Anterior cingulate cortex (tissue), 58 donors: ENCODE data around the gene RNF212.
"Not testable (repeated sequence)": the region's sequence is repeated elsewhere in the genome, so short reads cannot be mapped to it uniquely, and the experiment has no call there.

Experiments used
- DNase-seq, 58 donors: peaks; one replicate each; lab custom pipeline; 2025; lab: John Stamatoyannopoulos, UW

Gene RNF212

DNA sequence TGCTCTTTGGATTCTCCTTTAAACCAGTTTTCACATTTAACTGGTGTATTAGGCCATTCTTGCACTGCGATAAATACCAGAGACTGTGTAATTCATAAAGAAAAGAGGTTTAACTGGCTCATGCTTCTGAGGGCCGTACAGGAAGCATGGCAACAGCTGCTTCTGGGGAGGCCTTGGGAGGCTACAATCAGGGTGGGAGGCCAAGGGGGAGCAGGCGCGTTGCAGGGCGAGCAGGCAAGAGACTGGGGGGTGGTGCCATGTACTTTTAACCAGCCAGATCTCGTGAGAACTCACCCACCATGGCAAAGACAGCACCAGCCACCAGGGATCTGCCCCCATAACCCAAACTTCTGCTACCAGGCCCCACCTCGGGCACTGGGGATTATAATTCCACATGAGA lies 38.1 kb downstream of the RNF212 start:
- no peak for DNase-seq

DNA sequence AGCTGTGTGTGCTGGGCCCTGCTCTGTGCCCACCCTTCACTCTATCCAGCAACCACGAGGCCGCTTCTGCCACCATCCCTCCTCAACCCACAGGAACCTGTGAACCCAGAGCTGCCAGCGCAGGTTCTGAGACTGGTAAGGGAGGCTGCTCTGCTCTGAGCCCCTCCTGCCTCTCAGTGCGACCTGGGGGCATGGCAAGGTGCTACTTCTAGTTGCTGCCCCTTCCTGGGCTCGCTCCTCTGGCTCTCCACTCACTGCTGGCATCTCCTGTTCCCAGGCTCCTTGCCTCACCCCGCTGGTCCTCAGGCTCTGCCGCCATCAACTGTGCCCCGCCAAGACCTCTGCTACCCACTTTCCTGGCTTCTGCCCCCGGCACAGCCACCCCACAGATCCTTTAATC lies 39.3 kb downstream of the RNF212 start:
- no peak for DNase-seq

DNA sequence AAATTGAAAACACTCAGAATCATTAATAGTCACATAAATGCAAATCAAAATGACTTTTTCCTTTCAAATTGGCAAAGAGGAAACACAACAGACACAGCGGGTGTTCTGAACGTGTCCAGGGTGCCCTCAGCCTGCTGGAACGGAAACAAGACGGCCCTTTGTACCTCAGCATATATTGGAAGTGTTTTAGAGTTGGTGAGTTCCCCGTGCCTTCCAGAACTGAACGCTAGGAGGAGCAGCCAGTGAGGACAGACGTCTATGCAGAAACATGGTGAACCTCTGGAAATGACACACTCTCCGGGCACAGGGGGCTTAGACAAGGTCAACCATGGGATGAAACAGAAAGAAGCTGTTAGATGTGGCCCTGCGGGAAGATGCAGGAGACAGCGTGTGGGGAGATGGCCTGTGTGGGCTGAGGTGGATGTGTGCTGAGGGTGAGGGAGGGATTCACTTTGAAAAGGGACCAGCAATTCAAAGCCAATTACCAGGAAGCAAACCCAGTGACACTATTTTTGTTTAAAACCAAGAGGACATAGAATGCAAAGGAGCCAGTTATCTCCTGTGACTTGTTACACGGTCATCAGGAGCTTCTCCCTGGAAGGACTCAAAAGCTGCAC lies 40.4 kb downstream of the RNF212 start:
- peak in 30 of 58 donors; percentile 5 to 72 (median 29) for DNase-seq

DNA sequence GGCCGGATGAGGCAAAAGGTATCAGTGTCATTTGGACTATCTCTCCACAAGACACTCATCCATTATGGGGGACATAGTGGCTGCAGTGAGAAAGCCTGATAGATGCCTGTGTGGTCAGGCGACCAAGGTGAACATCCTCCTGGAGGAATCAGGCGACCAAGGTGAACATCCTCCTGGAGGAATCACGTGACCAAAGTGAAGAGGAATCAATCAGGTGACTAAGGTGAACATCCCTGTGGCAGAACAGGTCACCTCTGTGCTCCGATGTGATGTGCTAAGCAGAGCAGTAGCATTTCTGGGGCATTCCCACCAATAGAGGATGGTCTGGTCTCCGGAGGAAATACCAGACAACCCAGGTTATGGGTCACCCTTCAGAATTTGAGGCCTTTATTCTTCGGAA lies 44.0 kb downstream of the RNF212 start:
- no peak for DNase-seq

DNA sequence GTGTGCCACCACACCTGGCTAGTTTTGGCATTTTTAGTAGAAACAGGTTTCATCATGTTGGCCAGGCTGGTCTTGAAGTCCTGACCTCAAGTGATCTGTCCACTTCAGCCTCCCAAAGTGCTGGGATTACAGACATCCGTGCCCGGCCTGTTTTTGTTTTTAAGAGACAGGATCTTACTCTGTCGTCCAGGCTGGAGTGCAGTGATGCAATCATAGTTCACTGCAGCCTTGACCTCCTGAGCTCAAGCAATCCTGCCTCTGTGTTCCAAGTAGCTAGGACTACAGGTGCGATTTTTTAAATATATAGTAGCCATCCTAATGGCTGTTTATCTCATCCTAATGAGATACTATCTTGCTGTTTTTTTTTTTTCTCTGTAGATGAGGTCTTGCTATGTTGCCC lies 47.6 kb downstream of the RNF212 start:
- DNase-seq, result no peak

DNA sequence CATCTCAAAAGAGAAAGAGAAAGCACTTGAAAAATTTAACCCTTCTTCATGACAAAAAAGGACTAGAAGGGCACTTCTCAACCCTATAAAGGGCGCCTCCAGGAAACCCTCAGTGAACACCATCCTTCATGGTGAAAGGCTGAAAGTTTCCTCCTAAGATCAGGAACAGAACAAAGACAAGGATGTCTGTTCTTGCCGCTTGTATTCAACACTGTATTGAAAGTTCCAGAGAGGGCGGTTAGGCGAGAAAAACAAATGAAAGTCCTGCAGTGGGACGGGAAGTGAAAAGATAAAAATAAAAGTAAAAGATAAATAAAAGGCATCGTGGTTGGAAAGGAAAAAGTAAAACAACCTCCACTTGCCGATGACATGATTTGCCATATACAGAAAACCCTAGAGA lies 50.9 kb downstream of the RNF212 start:
- no peak for DNase-seq

DNA sequence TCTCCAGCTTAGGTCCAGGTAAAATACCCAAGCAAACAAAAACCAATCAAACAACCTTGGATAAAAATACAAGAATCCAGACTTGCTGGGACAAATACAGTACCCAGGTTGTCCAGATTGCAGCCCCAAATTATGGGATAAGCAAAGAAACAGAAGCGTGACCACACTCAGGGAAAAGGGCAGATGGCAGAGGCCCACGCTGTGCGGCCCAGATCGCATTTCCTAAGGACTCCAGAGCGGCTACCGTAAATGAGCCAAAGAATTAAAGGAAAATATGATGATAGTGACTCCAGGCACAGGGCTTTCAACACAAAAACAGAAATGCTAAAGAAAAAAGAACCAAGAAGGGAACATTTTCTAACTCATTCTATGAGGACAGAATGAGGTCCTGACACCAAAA lies 51.6 kb downstream of the RNF212 start:
- no peak for DNase-seq

DNA sequence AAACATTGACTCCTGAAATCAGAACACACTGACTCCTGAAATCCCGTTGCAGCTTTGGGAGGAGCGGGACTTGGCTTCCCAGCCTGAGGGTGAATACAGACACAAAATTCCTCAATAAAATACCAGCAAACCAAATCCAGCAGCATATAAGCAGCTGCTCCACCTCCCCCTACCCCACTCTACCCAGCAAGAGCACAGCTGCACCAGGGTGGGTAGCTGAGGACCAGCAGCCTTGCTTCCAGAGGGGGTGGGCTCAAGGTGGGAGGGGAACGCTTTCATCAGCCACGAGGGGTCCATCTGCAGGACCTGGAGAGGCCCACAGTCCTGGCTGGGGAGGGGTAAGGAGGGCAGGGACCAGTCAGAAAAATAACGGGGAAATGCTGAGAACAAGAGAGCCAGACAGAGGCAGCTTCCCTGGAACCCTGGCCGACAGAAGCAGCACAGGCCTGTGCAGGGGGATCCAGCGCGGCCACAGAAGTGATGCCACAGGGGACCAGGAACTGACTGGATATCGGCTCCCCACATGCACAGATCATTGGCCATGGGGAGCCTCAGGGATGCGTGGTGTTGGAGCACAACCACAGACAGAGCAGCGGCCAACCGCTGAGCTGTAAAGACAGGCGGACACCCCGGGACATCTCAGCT lies 52.2 kb downstream of the RNF212 start:
- DNase-seq, result no peak

DNA sequence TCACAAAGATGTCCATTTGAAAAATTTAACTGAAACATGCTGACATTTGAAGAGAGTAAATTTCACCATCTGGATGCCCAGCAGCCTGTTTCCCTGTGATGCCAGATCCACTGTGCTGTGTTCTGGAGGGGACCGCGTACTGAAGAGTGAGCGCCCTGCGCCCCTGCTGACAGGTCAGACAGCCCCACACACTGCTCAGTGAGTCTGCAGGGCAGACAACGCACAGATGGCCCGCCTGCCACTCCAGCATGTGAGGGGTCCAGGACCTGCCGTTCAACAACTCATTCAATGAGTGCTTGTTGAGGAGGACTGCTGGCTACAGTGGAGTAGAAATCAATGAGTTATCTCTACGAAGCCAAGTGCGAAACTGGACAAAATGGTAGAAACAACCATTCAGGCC lies 52.7 kb downstream of the RNF212 start:
- no peak for DNase-seq

DNA sequence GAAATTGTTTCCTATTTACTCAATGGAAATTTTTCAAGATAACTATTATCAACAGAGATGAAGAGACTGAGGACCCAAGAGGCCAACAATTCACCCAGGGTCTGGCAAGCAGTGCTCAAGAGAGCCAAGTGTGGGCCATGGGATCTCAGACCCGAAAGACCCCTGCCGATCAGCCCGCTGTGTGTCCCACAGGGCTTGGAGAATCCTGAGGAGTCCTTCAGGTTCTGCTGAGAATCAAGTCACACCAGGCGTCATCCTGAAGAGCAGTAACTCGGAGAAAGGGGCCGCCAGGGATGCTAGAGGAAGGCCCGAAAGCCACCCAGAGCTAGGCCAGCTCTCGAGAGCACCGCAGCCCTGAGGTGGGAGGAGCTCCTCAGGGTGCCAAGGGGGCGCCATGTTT lies 53.2 kb downstream of the RNF212 start:
- DNase-seq, result no peak

DNA sequence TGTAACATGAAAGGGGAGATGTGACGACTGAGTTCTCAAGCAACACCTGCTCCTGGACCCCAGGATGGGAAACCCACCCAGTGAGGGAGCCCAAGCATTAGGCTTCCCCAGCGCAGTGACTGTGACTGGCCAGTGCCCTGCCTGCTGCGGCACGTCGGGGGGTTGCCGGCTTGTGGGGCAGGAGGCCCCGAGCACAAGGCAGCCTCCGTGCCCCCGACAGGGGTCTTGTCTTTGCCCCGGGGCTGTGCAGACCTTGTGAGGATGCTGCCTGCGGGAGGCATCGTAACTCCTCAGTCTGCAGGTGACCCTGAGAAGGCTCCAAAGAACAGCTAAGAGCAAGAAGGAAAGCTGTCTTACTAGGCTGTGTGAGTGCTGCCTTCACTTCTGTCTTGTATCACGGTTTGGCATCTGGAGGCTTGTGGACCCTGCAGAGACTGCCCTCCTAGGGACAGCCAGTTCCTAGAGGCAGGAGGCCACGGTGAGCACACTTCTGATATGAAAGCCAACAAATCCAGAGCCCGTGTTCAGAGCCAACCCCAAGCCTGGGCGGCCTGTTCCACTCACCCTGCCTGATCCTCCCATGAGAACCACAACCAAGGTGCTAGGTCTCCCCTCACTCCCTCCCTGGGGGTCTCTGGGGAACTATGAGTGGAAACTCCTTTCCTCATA lies 54.2 kb downstream of the RNF212 start:
- no peak for DNase-seq

DNA sequence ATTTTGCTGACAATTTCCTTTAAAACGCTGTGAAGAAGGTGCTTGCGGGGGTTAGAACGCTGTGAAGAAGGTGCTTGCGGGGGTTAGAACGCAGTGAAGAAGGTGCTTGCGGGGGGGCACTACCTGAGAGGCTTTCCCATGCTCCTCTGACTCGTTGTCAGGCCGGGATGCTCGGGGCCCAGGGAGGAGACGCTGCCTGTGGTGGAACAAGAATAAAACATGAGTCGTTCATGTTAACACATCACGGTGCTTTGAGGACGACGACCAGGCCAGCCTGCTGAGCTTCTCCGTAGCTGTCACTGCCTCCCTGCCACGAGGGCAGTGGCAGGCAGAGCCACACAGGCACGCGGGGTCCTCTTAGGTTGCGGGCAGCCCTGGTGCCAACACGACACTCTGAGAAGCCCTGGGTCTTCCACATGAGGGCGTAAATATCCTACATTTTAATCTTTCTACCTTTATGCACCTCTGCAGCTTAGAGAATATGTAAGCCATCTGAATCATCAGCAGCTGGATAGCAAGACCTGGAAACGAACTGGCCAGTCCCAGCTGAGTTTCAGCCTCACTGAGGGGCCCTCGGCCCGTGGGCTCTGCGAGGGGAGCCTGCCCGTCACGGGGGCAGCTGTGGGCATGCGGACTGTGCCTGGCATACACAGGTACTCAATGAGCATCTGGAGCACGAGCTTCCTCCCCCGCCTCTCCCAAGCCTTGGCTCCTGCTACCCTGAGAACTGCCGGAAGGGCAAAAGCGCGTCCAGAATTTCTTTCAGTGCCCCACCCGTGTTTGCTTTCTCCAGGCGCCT lies 55.0 kb downstream of the RNF212 start:
- DNase-seq, result peak in 1 of 58 donors; percentile 48

DNA sequence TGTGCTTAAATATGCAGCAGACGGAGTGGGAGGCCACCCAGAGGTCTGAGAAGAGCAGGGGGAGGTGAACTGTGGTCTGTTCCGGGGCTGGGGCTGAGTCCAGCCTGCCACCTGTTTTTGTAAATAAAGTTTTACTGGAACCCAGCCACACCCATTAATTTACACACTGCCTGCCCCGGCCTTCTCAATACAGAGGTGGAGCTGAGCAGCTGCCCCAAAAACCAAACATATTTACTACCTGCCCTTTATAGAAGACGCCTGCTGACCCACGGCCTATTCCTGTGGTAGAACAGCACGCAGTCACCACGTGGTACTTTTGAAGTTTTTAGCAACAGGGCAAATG lies 56.0 kb downstream of the RNF212 start:
- no peak for DNase-seq

DNA sequence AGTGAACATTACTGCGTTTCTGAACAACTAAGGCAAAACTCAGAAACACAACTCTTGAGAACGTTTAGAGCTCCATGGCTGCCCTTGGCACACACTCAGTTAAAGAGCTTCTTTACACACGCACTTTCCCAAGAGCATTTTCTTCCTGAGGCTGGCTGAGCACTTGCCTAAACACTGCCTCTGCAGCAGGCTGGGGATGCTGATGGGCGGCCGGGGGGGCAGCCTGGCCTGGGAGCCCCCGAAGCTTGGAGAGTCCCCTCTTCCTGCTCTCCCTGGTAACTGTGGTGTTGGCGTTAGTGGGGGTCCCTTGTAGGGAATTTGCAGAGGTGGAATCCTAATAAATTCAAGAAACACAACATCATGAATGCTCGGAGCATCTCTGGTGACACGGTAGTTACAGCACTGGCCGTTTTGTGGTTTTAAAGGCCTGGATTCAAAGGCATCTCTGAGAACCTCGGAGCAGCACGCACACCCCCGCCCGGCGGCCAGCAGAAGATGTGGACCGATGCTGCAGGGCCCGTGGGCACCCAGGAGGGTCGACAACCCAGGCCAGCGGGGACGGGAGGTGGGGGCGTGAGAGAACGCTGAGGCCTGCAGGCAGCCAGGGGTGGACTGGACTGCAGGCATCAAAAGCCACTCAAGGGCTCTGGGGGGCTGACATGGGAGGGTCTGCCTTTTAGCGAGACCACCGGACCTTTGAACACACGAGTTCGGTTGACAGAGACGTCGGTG lies 56.5 kb downstream of the RNF212 start:
- no peak for DNase-seq

DNA sequence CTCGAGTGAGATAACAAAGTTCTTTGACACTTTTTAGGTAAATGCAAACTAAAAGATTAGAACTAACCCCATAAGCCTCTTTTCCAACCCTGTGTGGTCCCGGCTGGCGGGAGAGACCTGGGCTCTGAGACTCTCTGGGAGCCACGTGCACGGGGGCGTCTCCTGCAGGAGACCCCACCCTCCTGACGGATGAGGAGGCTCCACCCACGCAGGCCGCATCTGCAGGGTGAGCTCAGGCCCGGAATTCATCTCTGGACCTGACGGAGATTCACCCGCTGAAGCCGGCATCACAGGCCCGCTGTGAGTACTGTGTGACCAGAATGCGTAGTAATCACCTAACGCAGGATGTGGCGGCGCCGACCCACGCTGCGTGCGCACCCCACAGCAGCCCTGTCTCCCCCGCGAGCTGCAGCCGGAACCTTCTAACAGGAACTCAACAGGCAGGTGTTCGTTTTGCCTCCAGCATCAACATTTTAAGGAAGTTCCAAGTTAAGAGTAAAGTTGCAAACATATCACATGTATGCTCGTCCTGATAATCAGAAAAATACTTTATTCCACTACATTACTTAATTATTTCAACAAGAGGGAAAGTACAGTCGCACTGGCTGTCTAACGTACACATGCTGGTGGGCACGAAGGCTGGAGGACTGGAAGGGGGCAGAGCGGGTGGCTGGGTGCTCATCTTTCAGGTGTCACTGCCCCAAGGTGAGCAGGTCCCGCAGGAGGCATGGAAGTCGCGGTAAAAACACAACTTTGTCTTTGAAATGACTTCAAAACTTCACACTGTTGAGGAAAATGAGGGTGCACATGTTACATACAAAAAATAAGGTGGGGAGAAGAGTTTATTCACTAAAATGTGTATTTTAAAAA lies 57.4 kb downstream of the RNF212 start:
- no peak for DNase-seq

DNA sequence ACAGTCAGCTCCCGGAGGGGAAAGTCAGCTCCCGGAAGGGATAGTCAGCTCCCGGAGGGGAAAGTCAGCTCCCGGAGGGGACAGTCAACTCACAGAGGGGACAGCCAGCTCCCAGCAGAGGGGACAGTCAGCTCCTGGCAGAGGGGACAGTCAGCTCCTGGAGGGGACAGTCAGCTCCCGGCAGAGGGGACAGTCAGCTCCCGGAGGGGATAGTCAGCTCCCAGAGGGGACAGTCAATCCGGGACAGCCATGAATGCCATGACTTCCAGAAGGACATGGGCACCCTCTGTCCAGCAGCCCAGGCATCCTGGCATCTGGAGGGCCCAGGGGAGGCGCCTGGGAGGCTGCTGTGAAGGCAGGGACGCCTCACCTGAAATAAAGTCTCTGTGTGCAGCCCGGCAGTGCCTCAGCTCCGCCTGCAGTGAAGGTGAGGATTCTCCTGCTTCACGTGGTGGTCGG lies 58.1 kb downstream of the RNF212 start:
- DNase-seq, result not testable (repeated sequence)

DNA sequence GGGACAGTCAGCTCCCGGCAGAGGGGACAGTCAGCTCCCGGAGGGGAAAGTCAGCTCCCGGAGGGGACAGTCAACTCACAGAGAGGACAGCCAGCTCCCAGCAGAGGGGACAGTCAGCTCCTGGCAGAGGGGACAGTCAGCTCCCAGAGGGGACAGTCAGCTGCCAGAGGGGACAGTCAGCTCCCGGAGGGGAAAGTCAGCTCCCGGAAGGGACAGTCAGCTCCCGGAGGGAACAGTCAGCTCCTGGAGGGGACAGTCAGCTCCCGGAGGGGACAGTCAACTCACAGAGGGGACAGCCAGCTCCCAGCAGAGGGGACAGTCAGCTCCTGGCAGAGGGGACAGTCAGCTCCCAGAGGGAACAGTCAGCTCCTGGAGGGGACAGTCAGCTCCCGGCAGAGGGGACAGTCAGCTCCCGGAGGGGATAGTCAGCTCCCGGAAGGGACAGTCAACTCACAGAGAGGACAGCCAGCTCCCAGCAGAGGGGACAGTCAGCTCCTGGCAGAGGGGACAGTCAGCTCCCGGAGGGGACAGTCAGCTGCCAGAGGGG lies 58.6 kb downstream of the RNF212 start:
- DNase-seq, result not testable (repeated sequence)

DNA sequence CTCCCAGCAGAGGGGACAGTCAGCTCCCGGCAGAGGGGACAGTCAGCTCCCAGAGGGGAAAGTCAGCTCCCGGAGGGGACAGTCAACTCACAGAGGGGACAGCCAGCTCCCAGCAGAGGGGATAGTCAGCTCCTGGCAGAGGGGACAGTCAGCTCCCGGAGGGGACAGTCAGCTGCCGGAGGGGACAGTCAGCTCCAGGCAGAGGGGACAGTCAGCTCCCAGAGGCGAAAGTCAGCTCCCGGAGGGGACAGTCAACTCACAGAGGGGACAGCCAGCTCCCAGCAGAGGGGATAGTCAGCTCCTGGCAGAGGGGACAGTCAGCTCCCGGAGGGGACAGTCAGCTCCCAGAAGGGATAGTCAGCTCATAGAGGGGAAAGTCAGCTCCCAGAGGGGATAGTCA lies 59.5 kb downstream of the RNF212 start:
- DNase-seq, result not testable (repeated sequence)

DNA sequence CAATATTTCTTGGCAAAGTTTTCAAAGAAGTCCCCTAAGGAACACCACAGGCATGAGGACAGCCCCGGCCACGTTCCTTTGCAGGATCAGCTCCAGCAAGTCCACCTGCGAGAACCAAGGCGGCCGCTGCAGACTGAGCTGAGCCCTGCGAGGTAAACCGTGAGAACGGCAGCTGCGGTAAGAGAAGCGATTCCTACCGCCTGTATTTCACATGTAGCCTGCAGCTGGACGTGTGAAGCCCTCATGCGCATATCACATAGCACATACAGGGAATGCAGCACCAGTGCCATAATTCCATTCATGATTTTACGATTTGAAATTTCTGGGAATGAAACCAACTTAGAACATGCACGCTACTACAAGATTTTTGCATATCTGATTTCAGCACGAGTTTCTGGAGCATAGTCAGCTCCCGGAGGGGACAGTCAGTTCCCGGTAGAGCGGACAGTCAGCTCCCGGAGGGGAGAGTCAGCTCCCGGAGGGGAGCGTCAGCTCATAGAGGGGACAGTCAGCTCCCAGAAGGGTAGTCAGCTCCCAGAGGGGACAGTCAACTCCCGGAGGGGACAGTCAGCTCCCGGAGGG lies 60.2 kb downstream of the RNF212 start:
- DNase-seq, result no peak
